NCI-H2081 (cell line): Measurements from ENCODE around the gene CNOT9.

ENCODE experiments used
- DNase-seq, 2 experiments: peaks; one replicate each; lab custom pipeline; 2025; lab: John Stamatoyannopoulos, UW

The CNOT9 gene

GRCh38 chr2:218644721-218645120 lies 76.1 kb downstream of the CNOT9 start:
- DNase-seq, result no peak

GRCh38 chr2:218645126-218645525 lies 76.5 kb downstream of the CNOT9 start:
- DNase-seq, result no peak
